C4-2B (cell line): ENCODE results near the gene NAB1.

Source experiments
- ZFX ChIP-seq: fragments of 450-650 bp; IDR thresholded peaks from 2 replicates; pipeline ENCODE4 v1.6.1; 2017
- TF ChIP-seq, protein P1 (sequence below): fragments of 450-650 bp; conservative IDR thresholded peaks from 2 replicates; pipeline ENCODE4 v1.5.1; 2017; ENCODE audit warnings: mild to moderate bottlenecking

DNA sequence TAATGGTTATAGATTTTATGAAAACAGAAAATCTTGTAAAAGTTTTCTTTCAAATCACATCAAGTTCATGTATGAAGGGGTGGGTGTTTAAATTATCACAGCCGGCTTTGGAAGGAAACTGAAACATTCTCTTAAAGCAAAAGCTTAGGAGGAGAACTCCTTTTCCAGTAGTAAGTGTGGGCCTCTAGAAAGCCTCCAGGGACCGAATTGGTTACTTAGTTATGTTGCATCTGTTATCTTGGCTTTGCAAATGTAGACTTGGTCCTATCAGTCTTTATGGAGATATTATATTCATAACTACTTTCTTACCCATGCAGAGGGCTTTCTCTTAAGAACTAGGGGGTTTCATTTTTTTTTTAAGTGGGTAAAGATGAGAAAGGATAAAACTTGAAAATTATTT lies 7.4 kb downstream of the NAB1 start:
- TF ChIP-seq, protein P1, sequence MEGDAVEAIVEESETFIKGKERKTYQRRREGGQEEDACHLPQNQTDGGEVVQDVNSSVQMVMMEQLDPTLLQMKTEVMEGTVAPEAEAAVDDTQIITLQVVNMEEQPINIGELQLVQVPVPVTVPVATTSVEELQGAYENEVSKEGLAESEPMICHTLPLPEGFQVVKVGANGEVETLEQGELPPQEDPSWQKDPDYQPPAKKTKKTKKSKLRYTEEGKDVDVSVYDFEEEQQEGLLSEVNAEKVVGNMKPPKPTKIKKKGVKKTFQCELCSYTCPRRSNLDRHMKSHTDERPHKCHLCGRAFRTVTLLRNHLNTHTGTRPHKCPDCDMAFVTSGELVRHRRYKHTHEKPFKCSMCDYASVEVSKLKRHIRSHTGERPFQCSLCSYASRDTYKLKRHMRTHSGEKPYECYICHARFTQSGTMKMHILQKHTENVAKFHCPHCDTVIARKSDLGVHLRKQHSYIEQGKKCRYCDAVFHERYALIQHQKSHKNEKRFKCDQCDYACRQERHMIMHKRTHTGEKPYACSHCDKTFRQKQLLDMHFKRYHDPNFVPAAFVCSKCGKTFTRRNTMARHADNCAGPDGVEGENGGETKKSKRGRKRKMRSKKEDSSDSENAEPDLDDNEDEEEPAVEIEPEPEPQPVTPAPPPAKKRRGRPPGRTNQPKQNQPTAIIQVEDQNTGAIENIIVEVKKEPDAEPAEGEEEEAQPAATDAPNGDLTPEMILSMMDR = no peak
- TF ChIP-seq ZFX = no peak
